HG02884 (cell line): ENCODE measurements around the gene COG8.
"Not testable (repeated sequence)": the region's sequence is repeated elsewhere in the genome, so short reads cannot be mapped to it uniquely, and the experiment has no call there.

ENCODE experiments used
- ATAC-seq: cut with Tn5 transposase; IDR thresholded peaks from one replicate; pipeline ENCODE4 v1.9.1; 2021; ENCODE audit warnings: mild to moderate bottlenecking, moderate library complexity; ENCODE audit not compliant: unreplicated experiment

The COG8 gene, protein sequence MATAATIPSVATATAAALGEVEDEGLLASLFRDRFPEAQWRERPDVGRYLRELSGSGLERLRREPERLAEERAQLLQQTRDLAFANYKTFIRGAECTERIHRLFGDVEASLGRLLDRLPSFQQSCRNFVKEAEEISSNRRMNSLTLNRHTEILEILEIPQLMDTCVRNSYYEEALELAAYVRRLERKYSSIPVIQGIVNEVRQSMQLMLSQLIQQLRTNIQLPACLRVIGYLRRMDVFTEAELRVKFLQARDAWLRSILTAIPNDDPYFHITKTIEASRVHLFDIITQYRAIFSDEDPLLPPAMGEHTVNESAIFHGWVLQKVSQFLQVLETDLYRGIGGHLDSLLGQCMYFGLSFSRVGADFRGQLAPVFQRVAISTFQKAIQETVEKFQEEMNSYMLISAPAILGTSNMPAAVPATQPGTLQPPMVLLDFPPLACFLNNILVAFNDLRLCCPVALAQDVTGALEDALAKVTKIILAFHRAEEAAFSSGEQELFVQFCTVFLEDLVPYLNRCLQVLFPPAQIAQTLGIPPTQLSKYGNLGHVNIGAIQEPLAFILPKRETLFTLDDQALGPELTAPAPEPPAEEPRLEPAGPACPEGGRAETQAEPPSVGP

DNA sequence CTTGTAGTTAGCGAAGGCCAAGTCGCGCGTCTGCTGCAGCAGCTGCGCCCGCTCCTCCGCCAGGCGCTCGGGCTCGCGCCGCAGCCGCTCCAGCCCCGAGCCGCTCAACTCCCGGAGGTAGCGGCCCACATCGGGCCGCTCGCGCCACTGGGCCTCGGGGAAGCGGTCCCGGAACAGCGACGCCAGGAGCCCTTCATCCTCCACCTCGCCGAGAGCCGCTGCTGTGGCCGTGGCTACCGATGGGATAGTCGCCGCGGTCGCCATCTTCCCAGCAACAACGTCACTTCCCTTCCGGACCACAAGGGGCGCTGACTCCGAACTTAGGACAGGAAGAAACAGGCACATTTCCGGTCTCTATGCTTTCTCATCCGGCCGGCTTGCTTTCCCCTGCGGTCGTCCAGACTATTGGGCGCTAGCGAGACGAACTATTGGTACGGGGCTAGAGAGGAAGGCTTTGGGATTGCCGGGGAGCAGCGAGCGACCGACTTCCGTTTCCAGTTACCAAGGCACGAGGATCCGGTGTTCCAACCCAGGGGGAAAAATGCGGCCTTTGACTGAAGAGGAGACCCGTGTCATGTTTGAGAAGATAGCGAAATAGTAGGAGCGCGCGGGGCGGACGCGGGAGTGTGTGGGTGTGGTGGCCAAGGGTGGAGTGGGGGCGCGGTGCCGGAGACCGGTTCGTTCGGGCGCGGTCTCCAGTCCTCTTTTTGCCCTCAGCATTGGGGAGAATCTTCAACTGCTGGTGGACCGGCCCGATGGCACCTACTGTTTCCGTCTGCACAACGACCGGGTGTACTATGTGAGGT lies at the start of gene COG8, which contains the start of gene NIP7:
TSS of gene COG8 (minus strand) at position 276 of the 806 bp plus-strand sequence. CDS start at position 264, 12 bp downstream.
TSS of gene NIP7 (plus strand) at position 484 of the 806 bp plus-strand sequence. CDS start at position 542, 58 bp downstream.
- peak; percentile 90 for ATAC-seq

DNA sequence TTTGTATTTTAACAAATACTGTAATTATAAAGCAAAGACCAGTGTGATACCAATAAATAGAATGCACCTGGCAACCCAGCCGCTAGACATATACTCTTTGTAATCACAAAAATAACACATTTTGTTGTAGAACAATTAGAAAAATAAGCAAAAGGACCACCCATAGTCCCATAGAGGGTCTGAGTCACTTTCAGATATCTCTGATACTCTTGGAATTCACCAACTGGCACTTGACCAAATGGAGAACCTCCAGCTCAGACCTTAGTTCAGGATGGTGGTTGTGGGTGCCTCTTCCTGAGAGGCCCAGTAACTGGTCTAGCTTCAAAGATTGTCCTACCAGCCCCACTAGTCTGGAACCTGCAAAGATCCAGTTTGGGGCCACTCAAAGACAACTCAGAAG lies 47.2 kb upstream of the COG8 start:
- ATAC-seq: no peak

GRCh38 chr16:69384974-69385373 lies 45.6 kb upstream of the COG8 start:
- ATAC-seq: no peak

DNA sequence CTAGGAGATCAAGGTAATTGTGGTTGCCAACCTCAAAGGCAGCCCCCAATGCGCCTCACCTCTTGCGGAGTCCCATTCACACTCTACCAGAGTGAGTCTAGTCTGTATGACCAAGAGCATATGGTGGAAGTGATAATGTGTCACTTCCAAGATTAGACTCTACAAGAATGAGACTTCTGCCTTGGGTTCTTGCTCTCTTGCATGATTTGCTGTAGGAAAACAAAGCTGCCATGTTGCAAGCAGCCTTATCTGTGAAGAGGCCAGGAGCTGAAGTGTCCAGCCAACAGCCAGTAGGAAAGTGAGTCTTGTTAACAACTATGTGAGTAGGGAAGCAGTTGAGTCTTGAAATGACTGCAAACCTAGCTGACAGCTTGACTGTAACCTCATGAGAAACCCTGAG lies 43.1 kb upstream of the COG8 start:
- no peak for ATAC-seq

- no peak for ATAC-seq
Observed at GRCh38 chr16:69381231-69381630, 41.9 kb upstream of the COG8 start.

GRCh38 chr16:69378760-69379159 lies 39.4 kb upstream of the COG8 start:
- ATAC-seq: no peak

DNA sequence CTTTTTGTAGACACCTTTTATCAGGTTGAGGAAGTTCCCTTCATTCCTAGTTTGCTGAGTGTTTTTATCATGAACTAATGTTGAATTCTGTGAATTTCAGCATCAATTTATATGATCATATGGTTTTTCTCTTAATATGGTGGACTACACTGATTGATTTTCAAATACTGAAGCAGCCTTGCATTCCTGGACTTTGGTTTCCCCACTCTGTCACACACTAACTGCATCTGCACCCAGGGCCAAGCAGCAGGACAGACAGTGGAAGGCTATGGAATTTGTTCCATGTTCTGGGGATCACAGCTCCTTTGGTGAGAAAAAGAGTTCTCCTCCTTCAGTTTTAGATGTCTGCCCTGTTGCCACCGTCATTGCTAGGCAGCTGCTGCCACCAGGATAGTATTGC lies 38.7 kb upstream of the COG8 start:
- no peak for ATAC-seq

DNA sequence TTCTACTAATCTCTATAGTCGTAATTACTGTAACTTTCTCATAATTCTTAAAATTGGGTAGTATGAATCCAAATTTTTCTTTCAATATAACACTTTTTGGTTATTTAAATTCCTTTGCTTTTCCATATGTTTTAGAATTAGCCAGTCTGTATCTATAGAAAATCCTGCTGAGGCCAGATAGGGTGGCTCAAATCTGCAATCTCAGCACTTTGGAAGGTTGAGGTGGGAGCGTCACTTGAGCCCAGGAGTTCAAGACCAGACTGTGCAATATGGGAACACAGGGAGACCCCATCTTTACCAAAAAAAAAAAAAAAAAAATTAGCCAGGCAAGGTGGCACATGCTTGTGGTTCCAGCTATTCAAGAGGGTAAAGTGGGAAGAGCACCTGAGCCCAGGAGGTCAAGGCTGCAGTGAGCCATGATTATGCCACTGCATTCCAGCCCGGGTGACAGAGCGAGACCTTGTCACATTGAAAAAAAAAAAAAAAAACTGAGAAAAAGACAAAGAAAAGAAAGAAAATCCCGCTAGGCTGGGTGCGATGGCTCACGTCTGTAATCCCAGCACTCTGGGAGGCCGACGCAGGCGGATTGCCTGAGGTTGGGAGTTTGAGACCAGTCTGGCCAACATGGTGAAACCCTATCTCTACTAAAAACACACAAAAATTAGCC lies 37.2 kb upstream of the COG8 start:
- no peak for ATAC-seq

GRCh38 chr16:69373019-69373418 lies 33.7 kb upstream of the COG8 start:
- no peak for ATAC-seq

DNA sequence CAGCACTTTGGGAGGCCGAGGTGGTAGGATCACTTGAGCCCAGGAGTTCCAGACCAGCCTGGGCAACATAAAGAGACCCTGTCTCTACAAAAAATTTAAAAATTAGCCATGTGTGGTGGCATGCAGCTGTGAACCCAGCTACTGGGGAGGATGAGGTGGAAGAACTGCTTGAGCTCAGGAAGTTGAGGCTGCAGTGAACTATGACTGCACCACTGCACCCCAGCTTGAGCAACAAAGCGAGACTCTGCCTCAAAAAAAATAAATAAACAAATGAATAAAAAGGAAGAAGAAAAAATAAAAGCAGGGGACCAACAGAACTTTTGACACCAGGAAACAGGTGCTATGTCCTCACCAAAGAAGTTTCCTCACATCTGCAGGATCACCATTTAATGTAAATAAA lies 32.2 kb upstream of the COG8 start:
- ATAC-seq: no peak

- no peak for ATAC-seq
Observed at GRCh38 chr16:69368866-69369265, 29.5 kb upstream of the COG8 start.

DNA sequence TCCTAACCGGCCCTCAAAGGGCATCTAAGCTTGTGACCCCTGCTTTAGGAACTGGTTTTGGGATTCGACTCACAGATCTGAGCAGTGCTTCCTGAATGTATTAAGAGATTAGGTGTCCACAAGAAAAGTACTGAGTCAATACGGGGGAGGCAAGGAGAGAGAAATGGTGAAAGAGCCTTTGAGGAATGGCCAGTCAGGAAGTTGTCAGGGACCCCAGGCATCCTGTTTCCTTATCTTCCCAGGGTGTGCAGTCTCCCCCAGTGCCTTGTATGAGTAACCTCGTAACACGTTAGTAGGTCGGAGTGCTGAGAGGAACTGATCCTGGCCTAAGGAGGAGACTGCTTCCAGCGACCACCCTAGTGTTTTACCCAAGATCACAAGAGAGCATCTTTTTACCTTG lies 28.6 kb upstream of the COG8 start:
- no peak for ATAC-seq

DNA sequence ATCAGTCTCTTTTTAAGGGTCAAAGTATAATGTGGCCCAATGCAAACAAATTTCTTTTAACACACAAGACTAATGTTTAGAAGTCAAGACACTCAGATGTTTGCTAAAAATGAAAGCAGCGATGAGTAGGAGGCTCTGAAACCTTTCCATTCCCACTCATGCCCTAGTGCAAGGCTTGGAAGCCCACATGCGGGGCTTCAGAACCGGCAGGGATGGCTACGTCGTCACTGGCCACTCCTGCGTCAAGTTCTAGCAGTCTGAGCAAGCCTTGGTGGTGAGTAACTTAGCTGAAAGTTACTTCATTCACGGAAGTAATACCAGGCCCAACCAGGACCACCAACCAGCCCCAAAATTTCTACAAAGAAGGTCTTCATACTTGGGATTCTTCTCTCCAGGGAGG lies 27.1 kb upstream of the COG8 start:
- ATAC-seq: no peak

DNA sequence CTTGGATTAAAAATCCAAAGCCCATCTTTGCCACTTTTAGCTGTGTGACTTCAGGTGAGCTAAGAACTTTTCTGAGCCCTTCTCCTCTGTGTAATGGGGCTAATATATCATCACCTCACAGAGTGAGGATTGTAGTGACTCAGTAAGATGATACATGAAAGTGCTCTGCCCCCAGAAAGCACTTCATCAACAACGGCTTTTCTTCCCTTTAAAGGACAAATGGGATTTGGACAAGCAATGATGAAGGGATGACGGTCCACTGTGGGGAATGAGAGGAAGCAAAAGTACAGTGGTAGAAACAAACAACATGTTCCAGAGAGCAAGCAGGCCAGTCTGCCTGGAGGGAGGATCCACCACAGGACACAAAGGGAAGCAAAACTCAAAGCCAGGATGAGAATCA lies 26.5 kb upstream of the COG8 start:
- ATAC-seq: no peak

DNA sequence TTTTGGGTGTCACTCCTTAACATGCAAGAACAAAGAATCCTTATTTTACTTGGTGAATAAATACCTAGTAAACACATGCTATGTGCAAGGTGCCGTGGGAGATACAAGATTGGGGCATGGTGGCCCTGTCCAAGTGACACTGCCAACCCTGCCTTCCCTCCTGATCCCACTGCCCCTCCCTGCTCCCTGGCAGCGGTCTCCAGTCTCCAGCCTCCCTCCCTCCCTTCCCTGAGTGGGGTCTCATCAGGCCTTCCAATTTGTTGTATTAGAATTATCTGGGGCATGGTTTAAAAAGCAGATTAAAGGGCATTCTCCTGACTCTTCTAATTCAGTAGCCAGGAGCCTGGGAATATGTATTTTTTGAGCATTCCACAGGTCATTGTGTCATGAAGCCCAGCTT lies 24.7 kb upstream of the COG8 start:
- ATAC-seq: no peak

DNA sequence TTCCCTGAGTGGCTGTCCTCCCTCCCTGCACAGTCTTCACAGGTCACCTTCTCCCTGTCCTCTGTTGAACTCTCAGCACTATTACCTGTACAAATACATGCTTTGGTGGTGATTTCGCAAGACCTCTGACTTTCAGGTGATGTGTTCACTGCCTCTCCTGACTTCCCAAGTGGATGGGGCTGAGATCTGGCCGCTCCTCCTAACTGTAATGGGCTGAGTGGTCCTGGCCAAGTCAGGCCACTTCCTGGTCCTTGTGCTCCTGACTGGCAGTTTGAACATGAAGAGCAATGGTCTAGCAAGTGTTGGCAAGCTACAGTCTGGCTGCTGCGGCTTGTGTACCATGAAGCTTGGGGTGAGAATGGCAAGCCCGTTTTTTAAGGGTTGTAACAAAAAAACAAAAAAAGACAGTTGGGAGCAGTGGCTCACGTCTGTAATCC lies 23.9 kb upstream of the COG8 start:
- no peak for ATAC-seq

GRCh38 chr16:69360070-69360469 lies 20.7 kb upstream of the COG8 start:
- not testable (repeated sequence) for ATAC-seq

DNA sequence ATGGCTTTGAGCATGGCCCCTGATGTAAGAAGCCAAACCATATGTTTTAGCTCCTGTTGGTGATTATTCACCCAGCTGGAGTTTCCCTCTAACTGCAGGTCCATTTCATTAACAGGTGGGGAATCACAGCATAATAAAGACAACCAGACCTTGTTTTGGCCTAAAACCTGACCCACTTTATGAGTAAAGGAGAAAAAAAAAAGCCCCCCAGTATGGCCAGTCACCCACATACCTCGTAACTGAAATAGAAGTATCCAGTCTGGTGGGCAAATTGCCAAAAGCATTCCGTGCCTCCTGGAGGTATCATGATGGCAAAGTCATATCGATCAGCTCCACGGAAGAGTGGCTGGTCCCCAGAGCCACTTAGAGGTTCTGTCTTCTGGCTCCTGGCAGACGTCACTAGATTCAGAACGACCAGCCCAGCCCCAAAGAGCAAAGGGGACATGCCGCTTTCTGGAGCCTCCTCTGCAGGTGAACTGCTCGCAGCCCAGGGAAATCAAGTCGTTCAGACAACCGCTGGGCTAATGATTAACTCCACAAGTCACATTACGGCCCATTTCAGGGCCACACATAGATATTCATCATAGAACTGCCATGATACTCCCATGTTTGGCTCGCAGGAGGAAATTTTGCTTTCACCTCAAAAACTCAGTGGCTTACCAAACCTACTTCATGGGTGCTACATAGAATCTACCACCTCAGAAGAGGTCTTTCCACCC lies 12.1 kb upstream of the COG8 start, which contains the start of gene TMED6:
TSS of gene TMED6 (minus strand) at position 478 of the 719 bp plus-strand sequence. CDS start at position 445, 33 bp downstream.
- ATAC-seq: no peak

DNA sequence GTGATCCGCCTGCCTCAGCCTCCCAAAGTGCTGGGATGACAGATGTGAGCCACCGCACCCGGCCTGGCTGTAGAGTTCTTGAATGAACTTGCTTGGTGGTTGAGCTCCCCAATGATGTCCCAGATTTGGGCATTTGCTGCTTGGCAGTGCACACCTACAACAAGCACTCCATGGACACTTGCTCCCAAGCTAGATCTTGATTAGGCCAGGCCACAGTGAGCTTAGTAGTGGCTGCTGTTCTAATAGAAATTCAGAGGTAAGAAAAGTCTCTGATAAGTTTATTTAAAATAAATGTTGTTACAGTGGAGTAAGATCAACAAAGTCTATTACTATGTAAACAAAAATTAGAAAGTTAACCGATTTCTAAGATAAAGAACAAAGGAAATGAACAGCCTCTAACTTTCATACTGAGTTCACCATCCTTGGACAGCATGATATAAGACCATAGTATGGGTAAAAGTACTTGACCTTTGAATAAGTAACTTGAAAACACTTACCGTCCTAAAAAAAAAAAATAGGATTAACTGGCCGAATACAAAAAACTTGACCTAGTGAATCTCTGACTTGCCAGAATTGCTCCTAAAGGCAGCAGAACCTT lies 11.3 kb upstream of the COG8 start:
- ATAC-seq: no peak

DNA sequence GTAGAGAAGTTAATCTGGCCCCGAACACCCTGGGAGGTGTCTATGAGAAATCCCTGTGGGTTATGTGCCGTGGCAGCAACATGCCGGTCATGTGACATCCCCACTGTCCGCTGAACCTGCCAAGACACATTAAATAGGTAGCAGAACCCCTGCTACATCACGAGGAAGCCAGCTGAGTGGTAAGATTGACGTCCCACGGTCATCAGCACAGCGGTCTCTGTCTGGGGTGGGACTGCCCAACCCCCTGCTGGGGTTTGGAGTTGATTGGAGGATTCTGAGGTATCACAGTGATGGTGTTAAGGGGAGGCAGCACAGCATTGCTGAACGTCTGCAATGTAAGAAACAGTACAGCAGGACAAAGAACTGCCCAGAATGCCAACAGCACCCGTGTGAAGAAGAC lies 10.2 kb upstream of the COG8 start:
- ATAC-seq: no peak
